HepG2 (cell line): Measurements from ENCODE around the gene SHISA4. TPM values are rescaled to one million over a fixed set of nuclear protein-coding genes. Genes with fewer than 3 reads are reported as not detected.
A peak's percentile ranks its signal among the peaks of the same experiment; 100 is the strongest.

ENCODE experiments used
- ARID3A ChIP-seq: IDR thresholded peaks from 2 replicates; pipeline ENCODE4 v1.6.1; 2012; ENCODE audit warnings: low read depth, low read length, improper control_type of control experiment
- BCL6 ChIP-seq: IDR thresholded peaks from 2 replicates; pipeline ENCODE4 v1.6.1; 2016; ENCODE audit warnings: missing genetic modification reagents, missing compliant biosample characterization
- CEBPG ChIP-seq: IDR thresholded peaks from 2 replicates; pipeline ENCODE4 v1.6.1; 2016
- ETV5 ChIP-seq: IDR thresholded peaks from 2 replicates; pipeline ENCODE4 v1.6.1; 2018; ENCODE audit warnings: missing biosample characterization, missing genetic modification reagents, inconsistent platforms, borderline replicate concordance
- HNF4A ChIP-seq: sonication (generic); formaldehyde crosslinking; IDR thresholded peaks from 2 replicates; pipeline ENCODE4 v1.4.0; 2020; ENCODE audit warnings: missing genetic modification reagents
- IRF9 ChIP-seq: sonication (generic); formaldehyde crosslinking; IDR thresholded peaks from 2 replicates; pipeline ENCODE4 v1.8.0; 2022; ENCODE audit warnings: missing genetic modification reagents, mild to moderate bottlenecking, borderline replicate concordance
- MEF2D ChIP-seq: sonication (generic); formaldehyde crosslinking; IDR thresholded peaks from 2 replicates; pipeline ENCODE4 v1.5.1; 2020; ENCODE audit warnings: mild to moderate bottlenecking, missing genetic modification reagents
- RXRA ChIP-seq: sonication (generic); formaldehyde crosslinking; IDR thresholded peaks from 2 replicates; pipeline ENCODE4 v1.5.1; 2020; ENCODE audit warnings: missing genetic modification reagents
- SALL1 ChIP-seq: sonication (generic); formaldehyde crosslinking; IDR thresholded peaks from 2 replicates; pipeline ENCODE4 v1.8.0; 2022; ENCODE audit warnings: mild to moderate bottlenecking, missing genetic modification reagents
- ZFP91 ChIP-seq: sonication (generic); formaldehyde crosslinking; IDR thresholded peaks from 2 replicates; pipeline ENCODE4 v1.9.0; 2022; ENCODE audit warnings: missing genetic modification reagents, mild to moderate bottlenecking, borderline replicate concordance
- ZNF292 ChIP-seq: sonication (generic); formaldehyde crosslinking; IDR thresholded peaks from 2 replicates; pipeline ENCODE4 v1.8.1; 2022; ENCODE audit warnings: mild to moderate bottlenecking, low read depth, missing genetic modification reagents, borderline replicate concordance
- ZNF614 ChIP-seq: IDR thresholded peaks from 2 replicates; pipeline ENCODE4 v1.6.1; 2018; ENCODE audit warnings: missing biosample characterization, missing genetic modification reagents, inconsistent platforms, borderline replicate concordance
- polyA plus RNA-seq, 8 experiments: library from polyadenylated mRNA; depleted of rRNA in 3 of 8; stranded (reverse) in 7 of 8; unstranded in 1 of 8; fragments of >200 nt; fragmentation: Illumina TruSeq in 4 of 8; extraction: Trizol in 4 of 8; gene quantifications; 2 replicates each; pipeline versions ENCODE4 v1.2.1 to v1.2.3, GENCODE V29; 2011 to 2016; ENCODE audit warnings: low read depth in 4 of 8, missing spikeins in 1 of 8, mixed read lengths in 1 of 8; ENCODE audit not compliant: insufficient read depth in 1 of 8
- total RNA-seq, 5 experiments: library from RNA; depleted of rRNA; stranded (reverse); fragments of >200 nt; fragmentation: Illumina TruSeq; extraction: Trizol; gene quantifications; 2 replicates each; pipeline ENCODE4 v1.2.3, GENCODE V29; 2016; ENCODE audit warnings: low read depth in 1 of 5

The SHISA4 gene
- total and polyA plus RNA-seq, 2 of the 13 experiments (the other 11 are each of a cell fraction or from before 2014, with no cell fraction given): 0.51 to 1.0 TPM

DNA sequence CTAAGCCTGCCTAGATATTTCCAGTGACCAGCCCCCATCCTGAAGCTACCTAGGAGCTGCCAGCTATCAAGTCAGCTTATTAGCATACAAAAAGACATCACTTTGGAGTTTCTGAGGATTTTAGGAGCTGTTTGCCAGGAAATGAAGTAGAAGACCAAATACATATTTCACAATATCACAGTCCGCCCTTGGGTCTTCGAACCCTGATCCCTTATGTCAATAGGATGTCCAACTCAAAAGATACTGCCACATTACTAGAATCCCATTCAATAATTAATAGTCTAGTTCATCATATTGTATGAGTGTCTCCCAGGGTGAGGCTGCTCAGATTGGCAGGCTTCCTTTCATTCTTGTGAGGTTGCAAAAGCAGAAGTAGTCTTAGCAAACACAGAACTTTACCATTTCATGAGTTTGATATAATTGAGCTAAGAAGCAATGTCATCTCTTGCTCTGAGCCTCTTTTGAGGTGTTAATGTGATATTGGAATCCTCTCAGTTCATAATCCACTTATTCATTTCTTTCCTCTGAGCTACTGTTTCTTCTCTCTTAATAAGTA lies 46.1 kb upstream of the SHISA4 start (continued):
- peak; percentile 16; the same call in 1 of the 2 replicates for TF ChIP-seq SALL1
- TF ChIP-seq ZNF292: no peak
- no peak for TF ChIP-seq MEF2D (CRISPR knock-in tag)
- no peak for TF ChIP-seq RXRA (CRISPR knock-in tag)
- TF ChIP-seq ARID3A: peak; percentile 44; the same call in 1 of the 2 replicates
- peak; percentile 59; the same call in 1 of the 2 replicates for TF ChIP-seq ETV5
- TF ChIP-seq ZFP91 (CRISPR knock-in tag): no peak
- peak; percentile 85 for TF ChIP-seq HNF4A (CRISPR knock-in tag)
- TF ChIP-seq IRF9 (CRISPR knock-in tag): no peak
- peak; percentile 69; the same call in 1 of the 2 replicates for TF ChIP-seq BCL6
- TF ChIP-seq ZNF614: no peak
- peak; percentile 71 for TF ChIP-seq CEBPG (CRISPR knock-in tag)
